ENCODE results near the gene EPHB1.

DNA sequence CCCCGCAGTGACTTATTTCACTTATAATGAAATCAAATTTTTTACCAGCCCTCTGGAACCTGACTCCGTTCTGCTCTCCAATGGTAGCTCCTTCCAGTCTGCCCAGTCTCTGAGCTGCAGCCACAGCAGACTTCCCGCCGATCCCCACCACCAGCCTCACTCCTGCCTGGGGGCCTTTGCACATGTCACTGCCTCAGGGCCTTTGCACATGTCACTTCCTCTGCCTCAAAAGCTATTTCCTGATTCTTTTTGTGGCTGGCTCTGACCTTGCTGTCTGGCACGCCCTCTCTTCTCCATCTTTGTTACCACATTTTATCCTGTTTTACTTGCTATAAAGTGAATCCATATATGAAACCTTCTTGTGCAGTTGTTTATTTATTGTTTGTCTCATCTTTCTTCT lies 277.4 kb downstream of the EPHB1 start:
- TF ChIP-seq, protein P1, sequence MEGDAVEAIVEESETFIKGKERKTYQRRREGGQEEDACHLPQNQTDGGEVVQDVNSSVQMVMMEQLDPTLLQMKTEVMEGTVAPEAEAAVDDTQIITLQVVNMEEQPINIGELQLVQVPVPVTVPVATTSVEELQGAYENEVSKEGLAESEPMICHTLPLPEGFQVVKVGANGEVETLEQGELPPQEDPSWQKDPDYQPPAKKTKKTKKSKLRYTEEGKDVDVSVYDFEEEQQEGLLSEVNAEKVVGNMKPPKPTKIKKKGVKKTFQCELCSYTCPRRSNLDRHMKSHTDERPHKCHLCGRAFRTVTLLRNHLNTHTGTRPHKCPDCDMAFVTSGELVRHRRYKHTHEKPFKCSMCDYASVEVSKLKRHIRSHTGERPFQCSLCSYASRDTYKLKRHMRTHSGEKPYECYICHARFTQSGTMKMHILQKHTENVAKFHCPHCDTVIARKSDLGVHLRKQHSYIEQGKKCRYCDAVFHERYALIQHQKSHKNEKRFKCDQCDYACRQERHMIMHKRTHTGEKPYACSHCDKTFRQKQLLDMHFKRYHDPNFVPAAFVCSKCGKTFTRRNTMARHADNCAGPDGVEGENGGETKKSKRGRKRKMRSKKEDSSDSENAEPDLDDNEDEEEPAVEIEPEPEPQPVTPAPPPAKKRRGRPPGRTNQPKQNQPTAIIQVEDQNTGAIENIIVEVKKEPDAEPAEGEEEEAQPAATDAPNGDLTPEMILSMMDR (IDR thresholded peaks at IDR 0.05), result no peak
- no peak for TF ChIP-seq POLR2A (IDR thresholded peaks at IDR 0.05)

Data from uterus (tissue), 2 donors.